Chondrocyte (in vitro differentiated cells): ENCODE results near the gene HMGCR. TPM values are rescaled to one million over a fixed set of nuclear protein-coding genes. Genes with fewer than 3 reads are reported as not detected.

Source experiments
- DNase-seq: peaks from one replicate; pipeline ENCODE4 v3.0.0; 2021; ENCODE audit warnings: mixed read lengths, low spot score
- H3K27ac Mint-ChIP-seq: one replicate; pipeline ENCODE4 v1.8.0; 2021; ENCODE audit warnings: mild to moderate bottlenecking, moderate library complexity, mixed read lengths; ENCODE audit not compliant: unreplicated experiment
- H3K27me3 Mint-ChIP-seq: 2 replicates; pipeline ENCODE4 v1.8.0; 2021; ENCODE audit warnings: low read depth, mixed read lengths
- H3K36me3 Mint-ChIP-seq: 2 replicates; pipeline ENCODE4 v1.8.0; 2021; ENCODE audit warnings: low read depth, mixed read lengths
- H3K4me1 Mint-ChIP-seq: 2 replicates; pipeline ENCODE4 v1.8.0; 2021; ENCODE audit warnings: low read depth, mild to moderate bottlenecking, mixed read lengths
- H3K4me3 Mint-ChIP-seq: one replicate; pipeline ENCODE4 v1.8.0; 2021; ENCODE audit warnings: mild to moderate bottlenecking, moderate library complexity, mixed read lengths; ENCODE audit not compliant: unreplicated experiment
- H3K9me3 Mint-ChIP-seq: 2 replicates; pipeline ENCODE4 v1.8.0; 2021; ENCODE audit warnings: low read depth, mixed read lengths
- total RNA-seq: library from RNA; stranded (reverse); gene quantifications from 3 replicates; pipeline ENCODE4 v1.2.1, GENCODE V29; 2021
- TF ChIP-seq, protein P1 (sequence below): fragments of 200-600 bp; sonication (generic); IDR thresholded peaks from 2 replicates; pipeline ENCODE4 v1.5.0; 2021; ENCODE audit warnings: antibody characterized with exemption, mild to moderate bottlenecking, moderate library complexity

Gene HMGCR
- total RNA-seq, 1 donor from 2014 or later, result 73.1 TPM

DNA sequence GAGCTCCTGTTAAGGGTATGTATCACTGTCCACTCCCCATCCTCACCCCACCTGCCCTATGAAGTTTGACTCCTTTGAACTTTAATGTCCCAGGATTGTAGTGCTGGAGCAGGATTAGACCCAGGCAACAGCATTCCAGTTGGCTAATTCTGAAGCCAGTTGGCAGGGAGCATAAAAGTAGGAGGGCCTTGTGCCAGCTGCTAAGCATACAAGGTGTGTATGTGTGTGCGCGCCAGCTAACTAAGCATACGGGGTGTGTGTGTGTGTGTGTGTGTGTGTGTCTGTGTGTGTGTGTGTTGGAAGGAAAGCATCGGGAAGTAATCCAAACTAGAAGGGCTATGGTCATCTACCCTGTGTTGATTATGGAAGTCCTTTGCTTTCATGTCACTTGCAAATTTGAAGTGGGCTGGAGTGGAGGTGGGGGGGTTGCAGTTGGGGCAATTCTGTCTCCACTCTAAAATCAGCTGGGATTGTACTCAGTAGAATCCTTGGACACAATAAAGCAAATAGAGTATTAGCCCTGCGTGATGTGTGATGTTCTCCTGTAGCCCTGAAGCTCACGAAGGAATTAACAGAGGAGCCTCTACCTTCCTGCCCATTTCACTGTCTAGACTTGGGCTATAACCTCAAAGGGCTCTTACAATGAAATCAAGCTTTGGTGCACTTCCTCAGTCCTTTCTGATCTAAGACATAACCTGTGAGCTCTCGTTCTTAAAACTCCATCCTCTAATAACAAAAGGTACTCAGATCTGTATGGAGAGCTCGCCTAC is 26.9 kb downstream of the HMGCR start:
- Mint-ChIP-seq H3K4me3 (no peak overlapping the region), H3K9me3 (no peaks in the 10 kb centered on the region), H3K4me1 (peaks cover 14% of the 10 kb centered on the region), H3K27ac (peak overlapping the region; percentile 8), H3K36me3 (peaks cover 19% of the 10 kb centered on the region), H3K27me3 (no peaks in the 10 kb centered on the region)
- DNase-seq, result no peak
- TF ChIP-seq, protein P1, sequence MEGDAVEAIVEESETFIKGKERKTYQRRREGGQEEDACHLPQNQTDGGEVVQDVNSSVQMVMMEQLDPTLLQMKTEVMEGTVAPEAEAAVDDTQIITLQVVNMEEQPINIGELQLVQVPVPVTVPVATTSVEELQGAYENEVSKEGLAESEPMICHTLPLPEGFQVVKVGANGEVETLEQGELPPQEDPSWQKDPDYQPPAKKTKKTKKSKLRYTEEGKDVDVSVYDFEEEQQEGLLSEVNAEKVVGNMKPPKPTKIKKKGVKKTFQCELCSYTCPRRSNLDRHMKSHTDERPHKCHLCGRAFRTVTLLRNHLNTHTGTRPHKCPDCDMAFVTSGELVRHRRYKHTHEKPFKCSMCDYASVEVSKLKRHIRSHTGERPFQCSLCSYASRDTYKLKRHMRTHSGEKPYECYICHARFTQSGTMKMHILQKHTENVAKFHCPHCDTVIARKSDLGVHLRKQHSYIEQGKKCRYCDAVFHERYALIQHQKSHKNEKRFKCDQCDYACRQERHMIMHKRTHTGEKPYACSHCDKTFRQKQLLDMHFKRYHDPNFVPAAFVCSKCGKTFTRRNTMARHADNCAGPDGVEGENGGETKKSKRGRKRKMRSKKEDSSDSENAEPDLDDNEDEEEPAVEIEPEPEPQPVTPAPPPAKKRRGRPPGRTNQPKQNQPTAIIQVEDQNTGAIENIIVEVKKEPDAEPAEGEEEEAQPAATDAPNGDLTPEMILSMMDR, result no peak

DNA sequence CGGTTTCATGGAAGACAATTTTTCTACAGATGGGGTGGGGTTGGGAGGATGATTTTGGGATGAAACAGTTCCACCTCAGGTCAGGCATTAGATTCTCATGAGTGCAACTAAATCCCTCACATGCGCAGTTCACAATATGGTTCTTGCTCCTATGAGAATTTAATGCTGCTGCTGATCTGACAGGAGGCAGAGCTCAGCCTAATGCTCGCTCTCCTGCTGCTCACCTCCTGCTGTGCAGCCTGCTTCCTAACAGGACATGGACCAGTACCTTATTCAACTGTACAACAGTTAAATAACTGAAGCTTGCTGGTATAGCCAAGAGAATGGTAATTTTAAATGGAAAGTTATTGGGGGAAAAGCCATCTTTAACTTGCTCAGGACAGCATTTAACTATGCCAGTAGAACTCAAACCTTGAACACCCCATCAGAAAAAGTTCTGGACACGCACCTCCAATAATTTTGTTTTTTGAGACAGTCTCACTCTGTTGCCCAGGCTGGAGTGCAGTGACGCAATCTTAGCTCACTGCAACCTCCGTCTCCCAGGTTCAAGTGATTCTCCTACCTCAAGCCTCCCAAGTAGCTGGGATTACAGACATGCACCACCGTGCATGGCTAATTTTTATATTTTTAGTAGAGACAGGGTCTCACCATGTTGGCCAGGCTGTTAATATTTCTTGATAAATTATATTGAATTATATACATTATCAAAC is 27.7 kb downstream of the HMGCR start:
- DNase-seq, result no peak
- H3K4me1 Mint-ChIP-seq, result peaks cover 14% of the 10 kb centered on the region
- TF ChIP-seq, protein P1, result no peak
- no peaks in the 10 kb centered on the region for H3K27me3 Mint-ChIP-seq
- no peaks in the 10 kb centered on the region for H3K9me3 Mint-ChIP-seq
- H3K27ac Mint-ChIP-seq, result no peak overlapping the region
- H3K4me3 Mint-ChIP-seq, result no peak overlapping the region
- peaks cover 16% of the 10 kb centered on the region for H3K36me3 Mint-ChIP-seq

DNA sequence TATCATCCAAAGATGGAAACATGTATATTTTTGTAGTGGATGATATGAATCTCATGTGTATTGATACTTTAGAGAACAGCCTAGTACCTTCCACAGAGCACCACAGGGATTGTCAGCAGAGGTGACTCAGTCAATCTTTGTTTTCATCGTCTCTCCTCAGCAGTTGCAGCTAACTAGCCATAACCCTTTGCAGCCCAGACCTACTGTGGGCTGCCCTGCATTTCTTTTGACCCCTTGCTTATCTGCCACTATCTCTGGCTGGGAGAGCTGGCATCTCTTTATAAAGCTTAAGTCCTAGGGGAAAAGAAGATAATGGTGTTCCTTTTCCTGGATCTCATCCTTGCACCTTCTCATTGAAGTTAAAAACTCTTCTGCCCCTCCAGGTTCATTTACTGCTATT is 28.7 kb downstream of the HMGCR start:
- peaks cover 6% of the 10 kb centered on the region for H3K36me3 Mint-ChIP-seq
- no peaks in the 10 kb centered on the region for H3K9me3 Mint-ChIP-seq
- H3K4me1 Mint-ChIP-seq, result peaks cover 14% of the 10 kb centered on the region
- TF ChIP-seq, protein P1, result no peak
- H3K4me3 Mint-ChIP-seq, result no peak overlapping the region
- H3K27ac Mint-ChIP-seq, result no peak overlapping the region
- no peak for DNase-seq
- no peaks in the 10 kb centered on the region for H3K27me3 Mint-ChIP-seq

DNA sequence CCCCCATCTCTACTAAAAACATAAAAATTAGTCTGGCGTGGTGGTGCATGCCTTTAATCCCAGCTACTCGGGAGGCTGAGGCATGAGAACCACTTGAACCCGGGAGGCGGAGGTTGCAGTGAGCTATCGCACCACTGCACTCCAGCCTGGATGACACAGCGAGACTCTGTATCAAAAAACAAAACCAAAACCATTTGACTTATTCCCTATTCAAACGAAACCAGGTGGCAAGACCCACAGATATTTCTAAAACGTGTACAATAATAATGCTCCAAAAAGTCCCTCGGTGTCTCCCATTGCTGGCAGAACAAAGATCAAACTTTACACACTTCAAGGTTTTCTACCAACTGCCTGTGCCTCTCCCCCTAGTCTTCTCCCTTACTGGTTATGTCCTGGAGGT is 29.8 kb downstream of the HMGCR start:
- no peak for DNase-seq
- Mint-ChIP-seq H3K27ac (no peak overlapping the region), H3K27me3 (no peaks in the 10 kb centered on the region), H3K36me3 (peaks cover 4% of the 10 kb centered on the region), H3K4me3 (no peak overlapping the region), H3K9me3 (no peaks in the 10 kb centered on the region), H3K4me1 (peaks cover 14% of the 10 kb centered on the region)
- TF ChIP-seq, protein P1, result no peak

DNA sequence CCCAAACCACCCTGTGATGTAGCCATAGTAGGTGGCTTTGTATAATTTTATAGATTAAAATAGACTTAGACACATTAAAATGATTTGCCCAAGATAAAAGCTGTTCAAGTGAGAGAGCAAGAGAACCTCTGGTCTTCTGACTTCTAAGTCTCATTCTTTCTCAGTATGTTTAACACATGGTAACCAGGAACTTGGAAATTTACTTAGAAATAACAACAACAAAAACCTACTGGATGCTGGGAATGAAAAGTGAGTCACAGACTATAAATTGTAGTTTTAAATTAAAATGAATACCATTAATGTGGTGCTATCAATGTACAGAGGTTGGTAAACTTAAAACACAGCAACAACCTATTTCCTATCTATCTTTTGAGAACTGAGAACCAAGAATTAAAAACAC is 30.4 kb downstream of the HMGCR start:
- no peak for DNase-seq
- Mint-ChIP-seq H3K27ac (peak overlapping the region; percentile 4), H3K36me3 (peaks cover 3% of the 10 kb centered on the region)

More for the DNA sequence above, 30.4 kb downstream of the HMGCR start:
- H3K4me3 Mint-ChIP-seq, result no peak overlapping the region
- no peaks in the 10 kb centered on the region for H3K9me3 Mint-ChIP-seq
- peaks cover 14% of the 10 kb centered on the region for H3K4me1 Mint-ChIP-seq
- H3K27me3 Mint-ChIP-seq, result no peaks in the 10 kb centered on the region
- TF ChIP-seq, protein P1, result no peak
